HCT116 (cell line): ENCODE data around the gene ANKRD9. TPM values are rescaled to one million over a fixed set of nuclear protein-coding genes. Genes with fewer than 3 reads are reported as not detected.

Experiments used
- ATAC-seq: fragments of 200-7000 bp; cut with Tn5 transposase; 2 replicates; pipeline ENCODE4 v1.9.1; 2020; ENCODE audit warnings: mild to moderate bottlenecking, moderate library complexity
- BruUV-seq: library from RNA; stranded (reverse); fragments of 400-500 nt; replicated peaks from 2 replicates; lab custom pipeline; 2021; lab: Mats Ljungman, UMichigan
- CTCF ChIA-PET: fragments of 300-600 bp; sonication (Branson Sonifier 250); formaldehyde crosslinking; loops from one replicate; lab custom pipeline; 2021; ENCODE audit warnings: antibody characterized with exemption; lab: Charles Lee
- POLR2A ChIA-PET: fragments of 300-600, 350-600 bp; sonication (Branson Sonifier 250); formaldehyde crosslinking; loops from one replicate; lab custom pipeline; 2021; ENCODE audit warnings: antibody characterized with exemption; lab: Charles Lee
- RAD21 ChIA-PET, 2 experiments: fragments of 300-600 bp; sonication (Branson Sonifier 250); formaldehyde crosslinking; loops; one replicate each; lab custom pipeline; 2023; ENCODE audit warnings: low total read pairs in 2 of 2; ENCODE audit not compliant: uncharacterized antibody in 2 of 2, unreplicated experiment in 2 of 2, low non-redundant PET in 1 of 2; lab: Charles Lee
- DNase-seq: peaks from one replicate; pipeline ENCODE4 v3.0.0-alpha.2; 2010; ENCODE audit warnings: low read depth, low spot score
- H2AFZ ChIP-seq: fragments of 200-600 bp; shearing (Covaris generic), sonication (generic); 2 replicates; pipeline ENCODE4 v1.6.1; 2017; ENCODE audit warnings: low read depth, mixed run types, mixed read lengths, antibody characterized with exemption, low read length; ENCODE audit not compliant: poor library complexity, severe bottlenecking
- H3K27ac ChIP-seq: 2 replicates; pipeline ENCODE4 v1.5.1; 2012; ENCODE audit warnings: low read depth, low read length
- H3K27me3 ChIP-seq: fragments of 200-600 bp; sonication (generic); 2 replicates; pipeline ENCODE4 v1.6.1; 2016; ENCODE audit warnings: mixed run types, low read length, mixed read lengths; ENCODE audit not compliant: insufficient read depth
- H3K36me3 ChIP-seq, 2 experiments: fragments of 200-500 bp in 1 of 2; fragments of 200-600 bp in 1 of 2; sonication (Bioruptor generic) in 1 of 2; sonication (generic) in 1 of 2; 2 replicates each; pipeline versions ENCODE4 v1.5.1 to v1.6.1; 2014 to 2016; ENCODE audit warnings: low read length in 2 of 2, inconsistent platforms in 1 of 2, mixed read lengths in 1 of 2, mixed run types in 1 of 2; ENCODE audit not compliant: insufficient read depth in 2 of 2, control insufficient read depth in 1 of 2
- H3K4me1 ChIP-seq, 2 experiments: fragments of 200-600 bp in 1 of 2; sonication (generic) in 1 of 2; 2 replicates each; pipeline versions ENCODE4 v1.5.1 to v1.6.1; 2012 to 2017; ENCODE audit warnings: low read length in 2 of 2, inconsistent platforms in 1 of 2, mild to moderate bottlenecking in 1 of 2, mixed read lengths in 1 of 2, mixed run types in 1 of 2, moderate library complexity in 1 of 2; ENCODE audit not compliant: insufficient read depth in 2 of 2, control insufficient read depth in 1 of 2
- H3K4me2 ChIP-seq: fragments of 200-600 bp; sonication (generic); 2 replicates; pipeline ENCODE4 v1.6.1; 2017; ENCODE audit warnings: mixed run types, low read length, mixed read lengths
- H3K4me3 ChIP-seq, 2 experiments: fragments of 200-600 bp in 1 of 2; sonication (generic) in 1 of 2; replicated peaks in 1 of 2; 2 replicates each; pipeline ENCODE4 v1.5.1; 2011 to 2016; ENCODE audit warnings: low read length in 2 of 2, control low read depth in 1 of 2, low read depth in 1 of 2, mild to moderate bottlenecking in 1 of 2, mixed read lengths in 1 of 2, mixed run types in 1 of 2
- H3K79me2 ChIP-seq: fragments of 200-600 bp; sonication (generic); 2 replicates; pipeline ENCODE4 v1.6.1; 2017; ENCODE audit warnings: mild to moderate bottlenecking, mixed run types, low read length, moderate library complexity, mixed read lengths; ENCODE audit not compliant: insufficient read depth
- H3K9ac ChIP-seq: fragments of 200-600 bp; sonication (generic); 2 replicates; pipeline ENCODE4 v1.6.1; 2016; ENCODE audit warnings: low read length, mixed read lengths
- H3K9me2 ChIP-seq: fragments of 200-600 bp; sonication (generic), shearing (Covaris generic); 2 replicates; pipeline ENCODE4 v1.6.1; 2017; ENCODE audit warnings: mixed run types, mild to moderate bottlenecking, moderate library complexity; ENCODE audit not compliant: insufficient read depth
- H3K9me3 ChIP-seq, 2 experiments: fragments of 200-500 bp in 1 of 2; fragments of 200-600 bp in 1 of 2; sonication (Bioruptor generic) in 1 of 2; sonication (generic) in 1 of 2; 2 replicates each; pipeline ENCODE4 v1.6.1; 2014 to 2017; ENCODE audit warnings: low read length in 2 of 2, mixed read lengths in 2 of 2, inconsistent platforms in 1 of 2, low read depth in 1 of 2, mild to moderate bottlenecking in 1 of 2, mixed run types in 1 of 2, moderate library complexity in 1 of 2; ENCODE audit not compliant: control insufficient read depth in 1 of 2, insufficient read depth in 1 of 2
- H4K20me1 ChIP-seq: fragments of 200-600 bp; sonication (generic), shearing (Covaris generic); 2 replicates; pipeline ENCODE4 v1.6.1; 2017; ENCODE audit warnings: mixed run types, mild to moderate bottlenecking, moderate library complexity; ENCODE audit not compliant: insufficient read depth
- CBX3 ChIP-seq: IDR thresholded peaks from 2 replicates; pipeline ENCODE4 v1.6.1; 2012; ENCODE audit warnings: low read depth
- CEBPB ChIP-seq: IDR thresholded peaks from 2 replicates; pipeline ENCODE4 v1.6.1; 2012; ENCODE audit warnings: low read depth
- EGR1 ChIP-seq: IDR thresholded peaks from 2 replicates; pipeline ENCODE4 v1.6.1; 2012; ENCODE audit warnings: low read depth
- ELF1 ChIP-seq: IDR thresholded peaks from 2 replicates; pipeline ENCODE4 v1.6.1; 2012; ENCODE audit warnings: low read depth, borderline replicate concordance
- EZH2 ChIP-seq: fragments of 200-600 bp; sonication (generic); IDR thresholded peaks from 2 replicates; pipeline ENCODE4 v1.6.1; 2017; ENCODE audit warnings: antibody characterized with exemption, mixed run types
- FOSL1 ChIP-seq: IDR thresholded peaks from 2 replicates; pipeline ENCODE4 v1.6.1; 2012; ENCODE audit warnings: low read depth
- JUND ChIP-seq: IDR thresholded peaks from 2 replicates; pipeline ENCODE4 v1.6.1; 2012
- POLR2AphosphoS5 ChIP-seq: IDR thresholded peaks from 2 replicates; pipeline ENCODE4 v1.6.1; 2011; ENCODE audit warnings: mild to moderate bottlenecking, low read depth, low read length, moderate library complexity
- SIN3A ChIP-seq: IDR thresholded peaks from 2 replicates; pipeline ENCODE4 v1.6.1; 2012; ENCODE audit warnings: low read depth
- SP1 ChIP-seq: IDR thresholded peaks from 2 replicates; pipeline ENCODE4 v1.6.1; 2012; ENCODE audit warnings: low read depth
- SRF ChIP-seq: IDR thresholded peaks from 2 replicates; pipeline ENCODE4 v1.6.1; 2012; ENCODE audit warnings: low read depth
- TCF7L2 ChIP-seq: IDR thresholded peaks from 2 replicates; pipeline ENCODE4 v1.7.0; 2011; ENCODE audit warnings: borderline replicate concordance, inconsistent platforms; ENCODE audit not compliant: insufficient read depth, insufficient read length; ENCODE audit errors: extremely low read depth
- YY1 ChIP-seq: IDR thresholded peaks from 2 replicates; pipeline ENCODE4 v1.6.1; 2011; ENCODE audit warnings: low read length, low read depth, moderate library complexity, mild to moderate bottlenecking; ENCODE audit not compliant: insufficient replicate concordance; ENCODE audit errors: extremely low read depth
- ZFX ChIP-seq: fragments of 450-650 bp; IDR thresholded peaks from 2 replicates; pipeline ENCODE4 v1.6.1; 2017
- ZNF274 ChIP-seq: fragments of 200-500 bp; sonication (Bioruptor generic); IDR thresholded peaks from 2 replicates; pipeline ENCODE4 v1.6.1; 2014; ENCODE audit warnings: mild to moderate bottlenecking, low read depth, low read length, inconsistent platforms
- intact Hi-C: fragments of 100-400 bp; cut with micrococcal nuclease; formaldehyde crosslinking; loops from 2 replicates; pipeline ENCODE4 v1.10.0; 2022
- total RNA-seq: library from RNA; stranded (reverse); gene quantifications from one replicate; pipeline ENCODE4 v1.2.1, GENCODE V29; 2021; ENCODE audit not compliant: unreplicated experiment
- TF ChIP-seq, protein P1 (sequence below): IDR thresholded peaks from 2 replicates; pipeline ENCODE4 v1.6.1; 2011; ENCODE audit warnings: mild to moderate bottlenecking, low read length, moderate library complexity; ENCODE audit not compliant: insufficient replicate concordance; ENCODE audit errors: extremely low read depth
- TF ChIP-seq, protein P2 (sequence below): IDR thresholded peaks from 2 replicates; pipeline ENCODE4 v1.6.1; 2012; ENCODE audit warnings: low read depth
- TF ChIP-seq, protein P3 (sequence below): IDR thresholded peaks from 2 replicates; pipeline ENCODE4 v1.6.1; 2012
- TF ChIP-seq, protein P4 (sequence below), 3 experiments: fragments of 200-600 bp in 1 of 3; sonication (generic) in 1 of 3; IDR thresholded peaks in 2 of 3; conservative IDR thresholded peaks in 1 of 3; 2 replicates each; pipeline ENCODE4 v1.5.1; 2012 to 2017; ENCODE audit warnings: low read depth in 2 of 3, low read length in 2 of 3, antibody characterized with exemption in 1 of 3, borderline replicate concordance in 1 of 3, control low read depth in 1 of 3, mild to moderate bottlenecking in 1 of 3, mixed read lengths in 1 of 3, mixed run types in 1 of 3, moderate library complexity in 1 of 3; ENCODE audit not compliant: insufficient read depth in 1 of 3
- TF ChIP-seq, protein P5 (sequence below): IDR thresholded peaks from 2 replicates; pipeline ENCODE4 v1.6.1; 2012

The ANKRD9 gene
- total RNA-seq, 1 experiment from 2014 or later = 29.0 TPM

DNA sequence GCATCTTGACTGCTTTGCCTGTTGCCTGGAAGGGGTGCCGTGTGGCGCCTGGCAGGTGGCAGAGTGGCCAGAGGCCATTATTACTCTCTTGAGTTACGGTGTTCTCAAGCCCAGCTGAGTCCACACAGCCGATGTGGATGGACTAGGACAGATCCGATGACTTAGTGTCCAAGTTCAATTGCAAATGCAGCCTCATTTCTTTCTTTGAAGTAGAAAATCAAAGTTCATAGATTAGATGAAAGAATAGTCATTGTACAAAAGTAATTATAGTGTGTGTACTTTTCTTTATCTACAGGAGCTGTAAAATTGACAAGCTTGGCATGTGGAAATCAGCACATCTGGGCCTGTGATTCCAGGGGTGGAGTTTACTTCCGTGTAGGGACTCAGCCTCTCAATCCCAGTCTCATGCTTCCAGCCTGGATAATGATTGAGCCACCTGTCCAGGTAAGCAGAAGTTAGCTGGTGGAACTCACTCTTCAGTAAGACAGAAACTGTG, 44.7 kb downstream of the ANKRD9 start:
- no TSS peak for BruUV-seq
- intact Hi-C loops = no loop called here
- no peaks in the 10 kb centered on the region for H3K9me2 ChIP-seq
- ChIA-PET POLR2A (no interaction called here), CTCF (no interaction called here), RAD21 (no interaction called here)
- no peak overlapping the region for H3K27ac ChIP-seq
- no peak overlapping the region for H3K9ac ChIP-seq
- TF ChIP-seq JUND = no peak
- TF ChIP-seq SIN3A = no peak
- TF ChIP-seq EZH2 = no peak
- TF ChIP-seq CEBPB = no peak
- TF ChIP-seq TCF7L2 = no peak
- no peak for TF ChIP-seq ZFX
- TF ChIP-seq SP1 = no peak
- TF ChIP-seq YY1 = no peak
- TF ChIP-seq SRF = no peak
- TF ChIP-seq ZNF274 = no peak
- TF ChIP-seq POLR2AphosphoS5 = no peak
- TF ChIP-seq, protein P1, sequence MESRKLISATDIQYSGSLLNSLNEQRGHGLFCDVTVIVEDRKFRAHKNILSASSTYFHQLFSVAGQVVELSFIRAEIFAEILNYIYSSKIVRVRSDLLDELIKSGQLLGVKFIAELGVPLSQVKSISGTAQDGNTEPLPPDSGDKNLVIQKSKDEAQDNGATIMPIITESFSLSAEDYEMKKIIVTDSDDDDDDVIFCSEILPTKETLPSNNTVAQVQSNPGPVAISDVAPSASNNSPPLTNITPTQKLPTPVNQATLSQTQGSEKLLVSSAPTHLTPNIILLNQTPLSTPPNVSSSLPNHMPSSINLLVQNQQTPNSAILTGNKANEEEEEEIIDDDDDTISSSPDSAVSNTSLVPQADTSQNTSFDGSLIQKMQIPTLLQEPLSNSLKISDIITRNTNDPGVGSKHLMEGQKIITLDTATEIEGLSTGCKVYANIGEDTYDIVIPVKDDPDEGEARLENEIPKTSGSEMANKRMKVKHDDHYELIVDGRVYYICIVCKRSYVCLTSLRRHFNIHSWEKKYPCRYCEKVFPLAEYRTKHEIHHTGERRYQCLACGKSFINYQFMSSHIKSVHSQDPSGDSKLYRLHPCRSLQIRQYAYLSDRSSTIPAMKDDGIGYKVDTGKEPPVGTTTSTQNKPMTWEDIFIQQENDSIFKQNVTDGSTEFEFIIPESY = no peak
- TF ChIP-seq, protein P2, sequence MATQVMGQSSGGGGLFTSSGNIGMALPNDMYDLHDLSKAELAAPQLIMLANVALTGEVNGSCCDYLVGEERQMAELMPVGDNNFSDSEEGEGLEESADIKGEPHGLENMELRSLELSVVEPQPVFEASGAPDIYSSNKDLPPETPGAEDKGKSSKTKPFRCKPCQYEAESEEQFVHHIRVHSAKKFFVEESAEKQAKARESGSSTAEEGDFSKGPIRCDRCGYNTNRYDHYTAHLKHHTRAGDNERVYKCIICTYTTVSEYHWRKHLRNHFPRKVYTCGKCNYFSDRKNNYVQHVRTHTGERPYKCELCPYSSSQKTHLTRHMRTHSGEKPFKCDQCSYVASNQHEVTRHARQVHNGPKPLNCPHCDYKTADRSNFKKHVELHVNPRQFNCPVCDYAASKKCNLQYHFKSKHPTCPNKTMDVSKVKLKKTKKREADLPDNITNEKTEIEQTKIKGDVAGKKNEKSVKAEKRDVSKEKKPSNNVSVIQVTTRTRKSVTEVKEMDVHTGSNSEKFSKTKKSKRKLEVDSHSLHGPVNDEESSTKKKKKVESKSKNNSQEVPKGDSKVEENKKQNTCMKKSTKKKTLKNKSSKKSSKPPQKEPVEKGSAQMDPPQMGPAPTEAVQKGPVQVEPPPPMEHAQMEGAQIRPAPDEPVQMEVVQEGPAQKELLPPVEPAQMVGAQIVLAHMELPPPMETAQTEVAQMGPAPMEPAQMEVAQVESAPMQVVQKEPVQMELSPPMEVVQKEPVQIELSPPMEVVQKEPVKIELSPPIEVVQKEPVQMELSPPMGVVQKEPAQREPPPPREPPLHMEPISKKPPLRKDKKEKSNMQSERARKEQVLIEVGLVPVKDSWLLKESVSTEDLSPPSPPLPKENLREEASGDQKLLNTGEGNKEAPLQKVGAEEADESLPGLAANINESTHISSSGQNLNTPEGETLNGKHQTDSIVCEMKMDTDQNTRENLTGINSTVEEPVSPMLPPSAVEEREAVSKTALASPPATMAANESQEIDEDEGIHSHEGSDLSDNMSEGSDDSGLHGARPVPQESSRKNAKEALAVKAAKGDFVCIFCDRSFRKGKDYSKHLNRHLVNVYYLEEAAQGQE = no peak
- TF ChIP-seq, protein P3, sequence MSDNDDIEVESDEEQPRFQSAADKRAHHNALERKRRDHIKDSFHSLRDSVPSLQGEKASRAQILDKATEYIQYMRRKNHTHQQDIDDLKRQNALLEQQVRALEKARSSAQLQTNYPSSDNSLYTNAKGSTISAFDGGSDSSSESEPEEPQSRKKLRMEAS = no peak
- no peak for TF ChIP-seq ELF1
- no peak for TF ChIP-seq EGR1
- TF ChIP-seq, protein P4, sequence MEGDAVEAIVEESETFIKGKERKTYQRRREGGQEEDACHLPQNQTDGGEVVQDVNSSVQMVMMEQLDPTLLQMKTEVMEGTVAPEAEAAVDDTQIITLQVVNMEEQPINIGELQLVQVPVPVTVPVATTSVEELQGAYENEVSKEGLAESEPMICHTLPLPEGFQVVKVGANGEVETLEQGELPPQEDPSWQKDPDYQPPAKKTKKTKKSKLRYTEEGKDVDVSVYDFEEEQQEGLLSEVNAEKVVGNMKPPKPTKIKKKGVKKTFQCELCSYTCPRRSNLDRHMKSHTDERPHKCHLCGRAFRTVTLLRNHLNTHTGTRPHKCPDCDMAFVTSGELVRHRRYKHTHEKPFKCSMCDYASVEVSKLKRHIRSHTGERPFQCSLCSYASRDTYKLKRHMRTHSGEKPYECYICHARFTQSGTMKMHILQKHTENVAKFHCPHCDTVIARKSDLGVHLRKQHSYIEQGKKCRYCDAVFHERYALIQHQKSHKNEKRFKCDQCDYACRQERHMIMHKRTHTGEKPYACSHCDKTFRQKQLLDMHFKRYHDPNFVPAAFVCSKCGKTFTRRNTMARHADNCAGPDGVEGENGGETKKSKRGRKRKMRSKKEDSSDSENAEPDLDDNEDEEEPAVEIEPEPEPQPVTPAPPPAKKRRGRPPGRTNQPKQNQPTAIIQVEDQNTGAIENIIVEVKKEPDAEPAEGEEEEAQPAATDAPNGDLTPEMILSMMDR (IDR thresholded peaks at IDR 0.05 in 2 of 3, conservative IDR thresholded peaks at IDR 0.05 in 1 of 3; ENCODE audit: borderline replicate concordance in 1 of 3, insufficient read depth in 1 of 3, low read depth in 2 of 3, low read length in 2 of 3) = no peak
- TF ChIP-seq, protein P5, sequence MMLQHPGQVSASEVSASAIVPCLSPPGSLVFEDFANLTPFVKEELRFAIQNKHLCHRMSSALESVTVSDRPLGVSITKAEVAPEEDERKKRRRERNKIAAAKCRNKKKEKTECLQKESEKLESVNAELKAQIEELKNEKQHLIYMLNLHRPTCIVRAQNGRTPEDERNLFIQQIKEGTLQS = no peak
- no peak for TF ChIP-seq FOSL1
- no peak for TF ChIP-seq CBX3
- no peaks in the 10 kb centered on the region for H3K79me2 ChIP-seq
- ATAC-seq (no peak), DNase-seq (no peak)
- no peak overlapping the region for H3K4me2 ChIP-seq
- H4K20me1 ChIP-seq = no peaks in the 10 kb centered on the region
- H2AFZ ChIP-seq = no peak overlapping the region
- no peaks in the 10 kb centered on the region for H3K9me3 ChIP-seq
- peaks cover 0 to 6% of the 10 kb centered on the region in 2 experiments; a peak in 1 of 4 replicates for H3K4me1 ChIP-seq
- no peaks in the 10 kb centered on the region for H3K27me3 ChIP-seq
- no peaks in the 10 kb centered on the region for H3K36me3 ChIP-seq
- H3K4me3 ChIP-seq = no peak overlapping the region
